Epithelial cell of prostate (primary cell): ENCODE data around the gene SLAMF8.

ENCODE experiments used
- DNase-seq: peaks from one replicate; pipeline ENCODE4 v3.0.0-alpha.2; 2011; ENCODE audit warnings: low read depth, low spot score
- H3K27ac ChIP-seq: fragments of 450-650 bp; 2 replicates; pipeline ENCODE4 v1.5.1; 2017; ENCODE audit warnings: mild to moderate bottlenecking

The SLAMF8 gene

GRCh38 chr1:159817276-159818041, 9.2 kb upstream of the SLAMF8 start:
- H3K27ac ChIP-seq, result peak overlapping the region; percentile 76
- DNase-seq, result peak; percentile 60

DNA sequence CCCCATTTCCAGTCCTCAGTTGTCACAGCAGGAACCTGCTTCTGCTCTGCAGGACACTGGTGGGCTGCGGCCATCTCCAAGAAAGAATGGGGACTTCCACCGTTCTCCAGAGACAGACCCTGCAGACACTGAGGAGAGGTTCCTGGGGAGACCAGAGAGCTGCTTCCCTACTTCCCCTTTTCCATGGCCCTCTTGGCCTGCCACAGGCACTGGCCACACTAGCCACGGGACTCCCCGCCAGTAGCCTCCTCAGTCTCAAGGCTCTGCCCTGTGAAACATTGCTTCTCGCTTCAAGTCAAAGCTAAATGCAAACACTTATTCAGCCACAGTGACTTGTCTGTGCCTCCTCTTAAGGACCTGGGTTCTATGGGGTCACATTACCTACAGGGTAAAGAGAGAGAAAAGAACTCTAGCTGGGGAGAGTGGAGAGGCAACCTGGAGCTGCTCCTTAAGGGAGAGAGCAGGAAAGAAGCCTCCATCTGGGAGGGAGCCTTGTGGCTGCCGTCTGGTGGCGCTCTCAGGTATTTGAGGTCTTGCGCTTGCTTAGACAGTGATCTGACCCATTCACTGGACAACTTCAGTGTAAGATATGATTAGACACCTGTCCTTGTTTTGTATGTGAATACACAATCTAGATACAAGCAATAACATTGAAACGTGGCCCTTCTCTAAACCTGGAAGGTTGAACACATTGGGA, 5.4 kb upstream of the SLAMF8 start:
- H3K27ac ChIP-seq, result no peak overlapping the region
- DNase-seq, result no peak

GRCh38 chr1:159823406-159823805, 3.3 kb upstream of the SLAMF8 start:
- DNase-seq, result no peak
- H3K27ac ChIP-seq, result no peak overlapping the region

DNA sequence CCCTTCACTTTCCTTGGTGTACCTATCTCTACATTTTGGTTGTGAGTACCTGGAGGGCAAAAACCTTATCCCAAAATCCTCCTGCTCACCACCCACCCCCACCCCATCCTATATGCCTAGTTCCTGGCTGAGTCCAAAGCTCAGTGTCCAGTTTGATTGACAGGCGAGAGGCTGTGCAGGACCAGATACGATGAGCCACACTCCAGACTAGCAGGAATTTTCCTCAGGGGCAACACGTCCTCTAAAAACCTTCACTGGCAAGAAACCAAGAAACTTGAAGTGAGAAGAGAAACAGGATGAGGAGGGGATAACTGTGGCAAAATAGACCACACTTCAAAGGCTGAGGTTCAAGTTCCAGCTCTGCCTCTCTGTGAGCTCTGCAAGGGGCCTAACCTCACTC, 1.1 kb upstream of the SLAMF8 start:
- no peak overlapping the region for H3K27ac ChIP-seq
- DNase-seq, result no peak

DNA sequence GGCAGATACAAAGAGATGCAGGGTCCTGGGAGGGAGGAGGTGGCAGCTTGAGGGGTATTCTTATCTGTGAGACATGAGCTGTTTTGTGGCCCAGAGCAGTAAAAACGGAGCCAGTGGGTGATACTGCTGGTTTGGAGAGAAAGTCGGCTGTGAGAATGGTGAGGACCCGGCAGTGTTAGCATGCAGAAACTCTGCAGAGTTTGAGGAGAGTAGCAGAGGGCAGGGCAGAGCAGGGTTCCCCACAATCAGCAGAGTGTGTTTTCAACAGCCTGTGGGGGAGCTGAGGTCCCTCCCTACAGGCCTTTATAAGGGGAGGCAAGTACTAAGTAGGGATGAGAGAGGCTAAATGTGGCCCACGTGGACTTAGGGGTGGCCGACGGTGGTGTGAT, 423 bp downstream of the SLAMF8 start:
- DNase-seq, result no peak
- no peak overlapping the region for H3K27ac ChIP-seq

DNA sequence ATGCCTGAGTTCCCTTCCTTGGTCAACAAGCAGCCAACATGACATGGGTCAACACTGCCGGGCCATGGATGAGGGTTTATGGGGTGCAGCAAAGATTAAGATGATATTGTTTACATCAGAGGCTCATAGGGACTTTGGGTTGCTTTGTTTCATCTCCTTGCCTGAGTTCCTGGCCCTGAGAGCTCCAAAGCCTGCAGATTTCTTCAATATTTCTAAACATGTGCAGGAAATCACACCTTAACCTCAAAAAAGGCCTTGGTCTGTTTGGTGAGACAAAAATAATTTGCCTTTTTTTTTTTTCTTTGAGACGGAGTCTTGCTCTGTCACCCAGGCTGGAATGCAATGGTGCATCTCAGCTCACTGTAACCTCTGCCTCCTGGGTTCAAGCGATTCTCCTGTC, 876 bp downstream of the SLAMF8 start:
- DNase-seq, result no peak
- H3K27ac ChIP-seq, result no peak overlapping the region

- no peak overlapping the region for H3K27ac ChIP-seq
These were observed 1.5 kb downstream of the SLAMF8 start for GRCh38 chr1:159828176-159828575.

DNA sequence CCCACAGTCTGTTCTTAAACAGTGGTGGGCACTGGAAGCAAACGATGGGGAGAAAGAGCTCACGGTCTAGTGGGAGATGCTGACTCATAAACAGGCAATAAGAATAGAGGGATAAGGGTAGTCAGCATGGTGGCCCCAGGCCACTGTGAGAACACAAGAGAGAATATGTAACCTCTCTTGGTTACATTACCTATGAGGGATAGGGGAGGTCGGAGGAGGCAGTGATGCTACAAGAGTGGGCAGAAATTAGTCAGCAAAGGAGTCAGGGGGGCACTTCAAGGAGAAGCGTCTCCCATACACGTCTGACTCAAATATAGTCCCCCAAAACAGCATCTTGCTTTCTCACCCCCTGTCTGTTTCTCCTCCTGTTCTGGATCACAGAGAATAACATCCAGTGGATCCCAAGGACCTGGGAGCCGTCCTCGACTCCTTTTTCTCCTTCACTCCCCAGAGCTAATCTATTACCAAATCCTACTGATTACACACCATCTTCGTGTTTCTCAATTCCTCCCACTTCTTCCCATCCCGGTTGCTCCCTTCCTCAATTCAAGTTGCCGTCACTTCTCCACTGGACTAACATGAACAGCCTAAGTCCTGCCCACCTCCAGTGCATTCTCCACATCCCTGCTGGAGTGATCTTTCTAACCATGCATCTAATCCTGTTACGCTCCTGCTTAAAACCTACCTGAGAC, 2.1 kb downstream of the SLAMF8 start:
- no peak overlapping the region for H3K27ac ChIP-seq
- no peak for DNase-seq

More at GRCh38 chr1:159828176-159828575, 1.5 kb downstream of the SLAMF8 start:
- no peak for DNase-seq

DNA sequence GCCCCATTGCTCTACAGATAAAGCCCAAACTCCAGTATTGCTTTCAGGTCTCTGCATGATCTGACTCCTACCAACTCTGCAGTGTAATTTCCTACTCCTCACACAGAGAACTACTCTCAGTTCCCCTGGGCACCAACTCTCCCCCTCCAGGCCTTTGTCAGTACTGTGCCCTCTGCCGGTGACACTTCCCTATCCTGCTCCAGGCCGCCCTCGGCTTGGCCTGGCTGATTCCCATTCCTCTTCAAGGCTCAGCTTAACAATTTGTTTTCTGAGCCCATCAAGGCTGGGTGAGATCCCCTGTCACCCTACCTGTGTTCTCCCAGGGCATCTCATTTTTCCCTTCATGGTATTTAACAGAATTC, 2.6 kb downstream of the SLAMF8 start:
- H3K27ac ChIP-seq, result no peak overlapping the region
- DNase-seq, result no peak

- H3K27ac ChIP-seq, result no peak overlapping the region
- DNase-seq, result no peak
These were observed 3.3 kb downstream of the SLAMF8 start for GRCh38 chr1:159829822-159830465.

- H3K27ac ChIP-seq, result no peak overlapping the region
- no peak for DNase-seq
These were observed 4.0 kb downstream of the SLAMF8 start for GRCh38 chr1:159830722-159831121.

- no peak overlapping the region for H3K27ac ChIP-seq
- no peak for DNase-seq
These were observed 4.9 kb downstream of the SLAMF8 start for GRCh38 chr1:159831412-159832141.

- no peak overlapping the region for H3K27ac ChIP-seq
- DNase-seq, result no peak
These were observed 5.6 kb downstream of the SLAMF8 start for GRCh38 chr1:159832309-159832708.

- H3K27ac ChIP-seq, result no peak overlapping the region
These were observed 8.7 kb downstream of the SLAMF8 start for GRCh38 chr1:159835356-159835755.

GRCh38 chr1:159835862-159836525, 9.3 kb downstream of the SLAMF8 start:
- H3K27ac ChIP-seq, result no peak overlapping the region
- no peak for DNase-seq

More at GRCh38 chr1:159835356-159835755, 8.7 kb downstream of the SLAMF8 start:
- DNase-seq, result no peak

DNA sequence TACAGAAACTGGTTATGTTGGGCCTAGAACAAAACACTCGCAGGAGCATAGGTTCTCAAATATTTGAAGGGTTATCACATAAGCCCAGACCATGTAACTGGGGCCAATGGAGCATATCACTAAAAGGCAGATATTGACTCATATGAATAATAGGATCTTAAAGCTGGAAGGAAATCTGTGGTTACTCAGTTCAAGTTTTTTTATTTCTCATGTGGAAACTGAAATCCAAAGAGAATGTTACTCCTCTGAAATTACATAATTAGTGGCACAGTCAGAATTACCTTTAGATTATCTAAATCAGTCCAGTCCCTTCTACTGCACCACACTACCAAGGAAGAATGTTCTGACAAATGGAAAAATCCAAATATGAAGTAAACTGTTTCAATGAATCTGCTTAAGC, 12.0 kb downstream of the SLAMF8 start:
- DNase-seq, result no peak
- H3K27ac ChIP-seq, result no peak overlapping the region

GRCh38 chr1:159839116-159839849, 12.6 kb downstream of the SLAMF8 start:
- H3K27ac ChIP-seq, result no peak overlapping the region
- no peak for DNase-seq

DNA sequence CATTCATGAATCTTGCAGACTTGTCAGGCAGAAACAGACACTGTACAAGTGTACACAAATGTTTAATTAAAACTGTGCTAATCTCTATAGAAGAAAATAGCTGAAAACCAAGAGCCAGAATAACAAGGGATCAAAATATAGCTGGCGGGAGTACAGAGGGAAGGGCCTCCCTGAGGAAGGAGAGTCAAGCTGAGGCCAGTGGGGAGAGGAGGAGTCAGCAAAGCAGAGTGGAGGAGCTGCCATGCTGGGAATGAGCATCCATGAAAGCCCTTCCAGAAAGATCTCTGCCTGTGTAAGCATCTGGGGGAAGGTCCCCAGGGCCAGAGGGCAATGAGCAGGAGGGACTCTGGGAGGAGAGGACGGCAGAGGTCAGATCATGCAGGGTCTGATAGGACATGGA, 15.1 kb downstream of the SLAMF8 start:
- DNase-seq, result no peak
- H3K27ac ChIP-seq, result no peak overlapping the region

- no peak for DNase-seq
- no peak overlapping the region for H3K27ac ChIP-seq
These were observed 16.8 kb downstream of the SLAMF8 start for GRCh38 chr1:159843459-159843858.
